HG03060 (cell line): ENCODE data around the gene AGPS.
"Not testable (repeated sequence)": the region's sequence is repeated elsewhere in the genome, so short reads cannot be mapped to it uniquely, and the experiment has no call there.

Source experiments
- ATAC-seq: cut with Tn5 transposase; IDR thresholded peaks from one replicate; pipeline ENCODE4 v1.9.1; 2021; ENCODE audit warnings: low read depth, moderate number of reproducible peaks; ENCODE audit not compliant: unreplicated experiment

AGPS gene

GRCh38 chr2:177410629-177411028 is 18.1 kb downstream of the AGPS start:
- ATAC-seq, result not testable (repeated sequence)

GRCh38 chr2:177413703-177414102 is 21.1 kb downstream of the AGPS start:
- ATAC-seq, result no peak

- ATAC-seq, result no peak
These were observed 26.7 kb downstream of the AGPS start for GRCh38 chr2:177419274-177419673.

- no peak for ATAC-seq
These were observed 29.7 kb downstream of the AGPS start for GRCh38 chr2:177422271-177422670.

GRCh38 chr2:177424120-177424519 is 31.5 kb downstream of the AGPS start:
- not testable (repeated sequence) for ATAC-seq

GRCh38 chr2:177424620-177425019 is 32.0 kb downstream of the AGPS start:
- not testable (repeated sequence) for ATAC-seq

GRCh38 chr2:177427316-177427715 is 34.7 kb downstream of the AGPS start:
- no peak for ATAC-seq

GRCh38 chr2:177427936-177428335 is 35.4 kb downstream of the AGPS start:
- ATAC-seq, result not testable (repeated sequence)

- ATAC-seq, result no peak
These were observed 37.2 kb downstream of the AGPS start for GRCh38 chr2:177429688-177430325.

- no peak for ATAC-seq
These were observed 37.8 kb downstream of the AGPS start for GRCh38 chr2:177430411-177430810.

- not testable (repeated sequence) for ATAC-seq
These were observed 38.6 kb downstream of the AGPS start for GRCh38 chr2:177431111-177431725.

- no peak for ATAC-seq
These were observed 40.1 kb downstream of the AGPS start for GRCh38 chr2:177432703-177433102.

GRCh38 chr2:177433402-177433801 is 40.8 kb downstream of the AGPS start:
- ATAC-seq, result no peak

GRCh38 chr2:177434475-177434874 is 41.9 kb downstream of the AGPS start:
- ATAC-seq, result no peak

- ATAC-seq, result no peak
These were observed 52.6 kb downstream of the AGPS start for GRCh38 chr2:177445200-177445599.

GRCh38 chr2:177448031-177448430 is 55.5 kb downstream of the AGPS start:
- ATAC-seq, result no peak

- ATAC-seq, result no peak
These were observed 56.6 kb downstream of the AGPS start for GRCh38 chr2:177449159-177449558.

- no peak for ATAC-seq
These were observed 62.6 kb downstream of the AGPS start for GRCh38 chr2:177455187-177455586.

GRCh38 chr2:177459756-177460155 is 67.2 kb downstream of the AGPS start:
- ATAC-seq, result not testable (repeated sequence)

GRCh38 chr2:177460973-177461585 is 68.5 kb downstream of the AGPS start:
- ATAC-seq, result no peak

GRCh38 chr2:177464549-177464948 is 72.0 kb downstream of the AGPS start:
- ATAC-seq, result no peak
